ENCODE results near the gene RAVER2.

Gene RAVER2

DNA sequence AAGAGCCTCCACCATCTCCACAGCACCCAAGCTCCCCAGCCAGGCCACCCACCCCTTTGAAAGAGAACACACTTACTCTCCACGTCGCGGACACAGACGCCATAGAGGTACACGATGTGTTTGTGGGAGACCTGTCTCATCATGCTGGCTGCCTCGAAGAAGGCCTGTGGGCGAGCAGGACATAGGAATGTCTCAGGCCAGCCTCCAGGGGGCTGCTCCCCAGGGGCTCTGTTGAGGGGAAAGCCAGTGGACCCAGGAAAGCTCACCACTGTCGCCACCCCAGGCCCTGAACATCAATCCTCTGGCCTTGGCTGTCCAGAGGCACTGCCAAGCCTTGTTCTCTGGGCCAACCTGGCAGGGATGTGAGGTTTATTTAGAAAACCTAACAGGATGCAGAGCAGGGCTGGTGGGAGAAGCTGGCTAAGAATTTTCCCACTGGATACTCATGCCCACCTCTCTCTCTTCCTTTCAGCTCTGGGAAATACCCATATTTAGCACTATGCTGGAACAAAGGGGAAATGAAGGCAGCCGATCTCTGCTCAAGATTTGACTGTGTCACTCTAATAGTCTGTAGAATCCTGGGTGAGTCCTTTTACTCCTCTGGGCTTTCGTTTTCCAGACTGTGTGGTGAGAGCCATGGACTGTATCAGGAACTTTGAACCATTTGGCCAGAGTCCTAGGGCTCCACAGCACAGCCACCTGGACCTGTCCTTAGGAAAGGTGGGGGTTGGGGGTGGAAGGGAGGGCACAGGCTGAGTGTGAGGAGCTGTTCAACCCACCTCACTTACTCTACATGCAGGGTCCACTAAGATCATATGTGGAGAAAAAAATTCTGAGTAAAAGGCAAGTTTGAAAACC, 101.9 kb downstream of the RAVER2 start:
- no peak for DNase-seq (ENCODE audit: low spot score)

DNA sequence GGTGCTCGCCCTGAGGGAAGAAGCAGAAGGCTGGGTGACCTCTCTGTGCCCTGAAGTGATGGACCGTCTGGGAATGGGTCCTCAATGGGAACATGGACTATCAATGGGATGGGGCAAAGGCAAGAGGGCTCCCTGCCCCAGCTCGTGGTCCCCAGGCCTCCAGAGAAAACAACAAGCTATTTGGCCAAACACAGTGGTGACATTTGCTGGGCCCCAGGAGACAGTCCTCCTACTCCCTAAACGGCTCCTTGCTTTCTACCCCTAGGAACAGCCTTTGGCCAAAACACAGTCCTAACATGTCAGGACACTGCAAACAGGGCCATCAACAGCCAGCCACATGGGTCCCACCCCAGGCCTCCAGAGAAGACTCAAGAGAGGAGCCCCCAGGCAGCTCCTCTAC, 102.8 kb downstream of the RAVER2 start:
- no peak for DNase-seq (ENCODE audit: low spot score)

DNA sequence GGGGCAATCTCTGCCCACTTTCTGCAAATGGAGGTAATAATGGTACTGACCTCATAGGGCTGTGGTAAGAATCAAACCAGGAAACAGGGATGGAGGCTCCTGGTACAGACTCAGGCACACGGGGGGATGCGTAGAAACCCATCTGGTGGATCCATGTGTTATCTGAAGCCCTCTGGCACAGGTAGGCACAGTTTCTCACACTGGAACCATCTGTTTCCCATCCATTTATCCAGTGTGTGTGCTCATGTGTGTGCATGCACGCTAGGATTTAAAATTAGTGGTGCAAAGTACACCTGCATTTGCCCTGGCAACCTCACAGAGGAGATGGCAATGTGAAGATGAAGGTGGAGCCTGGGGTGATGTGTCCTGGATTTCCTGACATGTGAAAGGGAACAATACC, 103.3 kb downstream of the RAVER2 start:
- DNase-seq (ENCODE audit: low spot score) = no peak

DNA sequence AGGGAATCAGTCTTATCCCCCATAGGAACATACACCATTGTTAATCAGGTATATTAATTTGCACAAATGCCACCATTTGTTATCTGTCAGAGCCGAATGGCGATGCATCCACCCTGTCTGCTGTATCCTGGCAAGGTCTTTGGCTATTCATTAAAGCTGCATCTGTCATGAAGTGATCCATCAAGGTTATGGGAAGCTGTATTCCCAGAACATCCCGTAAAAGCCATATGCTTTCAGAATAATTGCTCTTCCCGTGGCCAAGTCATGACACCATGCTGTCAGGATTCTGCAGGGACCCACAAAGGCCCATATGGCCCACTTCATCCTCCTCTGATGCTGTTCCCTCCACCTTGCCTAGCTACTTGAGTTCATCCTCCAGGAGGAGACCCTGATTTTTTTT, 103.9 kb downstream of the RAVER2 start:
- DNase-seq (ENCODE audit: low spot score) = no peak

DNA sequence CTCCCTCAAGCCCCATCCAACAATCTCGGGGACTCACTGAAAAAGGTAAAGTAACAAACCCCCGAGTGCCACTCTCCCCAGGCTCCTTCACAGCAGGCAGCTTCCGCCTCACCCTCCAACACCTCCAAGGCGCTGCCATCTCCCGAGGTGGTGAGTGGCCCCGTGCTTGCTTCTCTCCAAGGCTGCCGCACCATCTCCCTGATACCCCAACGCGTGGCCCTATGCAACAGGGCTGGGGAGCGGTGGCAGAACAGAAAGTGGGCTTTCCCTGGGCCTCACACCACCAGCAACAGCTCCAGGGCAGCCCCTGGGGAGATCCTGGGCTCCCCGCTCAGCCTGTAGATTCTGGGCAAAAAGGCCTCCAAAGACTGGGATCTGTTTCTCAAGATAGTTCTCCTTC, 105.1 kb downstream of the RAVER2 start:
- no peak for DNase-seq (ENCODE audit: low spot score)

DNA sequence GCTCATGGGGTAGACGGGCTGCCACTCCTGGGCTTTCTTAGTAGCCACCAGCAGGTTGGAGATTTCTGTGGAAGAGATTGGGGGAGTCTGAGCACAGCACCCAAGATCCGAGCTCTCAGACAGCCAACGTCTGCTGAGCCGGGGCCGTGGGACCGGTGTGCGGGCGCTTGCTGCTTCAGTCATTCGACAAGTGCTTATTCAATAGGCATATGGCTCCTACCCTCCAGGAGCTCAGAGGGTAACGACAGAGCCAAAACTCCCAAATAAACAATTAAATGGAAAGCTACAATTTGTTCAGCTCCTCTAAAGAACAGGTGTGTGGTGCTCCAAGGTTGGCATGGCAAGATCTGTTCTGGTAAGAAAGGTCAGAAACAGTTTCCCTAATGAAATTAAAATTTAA, 106.0 kb downstream of the RAVER2 start:
- no peak for DNase-seq (ENCODE audit: low spot score)

DNA sequence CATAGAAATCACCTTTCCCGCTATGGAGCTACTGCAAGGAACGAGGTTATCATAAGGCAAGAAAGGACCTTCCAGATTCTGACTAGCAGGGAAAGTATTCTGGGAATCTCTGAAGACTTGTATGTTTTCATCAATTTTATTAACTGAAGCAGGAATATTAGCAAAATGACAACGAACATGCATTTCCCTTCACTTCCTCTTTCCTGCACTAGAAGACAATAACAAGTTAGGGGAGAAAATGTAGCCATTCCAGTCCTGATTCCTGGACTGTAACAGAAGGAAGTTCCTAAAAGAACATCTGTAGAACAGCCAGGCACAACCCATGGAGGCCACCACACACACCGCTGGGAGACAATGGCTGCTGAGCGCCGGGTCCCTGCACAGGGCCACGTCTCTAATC, 106.8 kb downstream of the RAVER2 start:
- DNase-seq (ENCODE audit: low spot score) = no peak

DNA sequence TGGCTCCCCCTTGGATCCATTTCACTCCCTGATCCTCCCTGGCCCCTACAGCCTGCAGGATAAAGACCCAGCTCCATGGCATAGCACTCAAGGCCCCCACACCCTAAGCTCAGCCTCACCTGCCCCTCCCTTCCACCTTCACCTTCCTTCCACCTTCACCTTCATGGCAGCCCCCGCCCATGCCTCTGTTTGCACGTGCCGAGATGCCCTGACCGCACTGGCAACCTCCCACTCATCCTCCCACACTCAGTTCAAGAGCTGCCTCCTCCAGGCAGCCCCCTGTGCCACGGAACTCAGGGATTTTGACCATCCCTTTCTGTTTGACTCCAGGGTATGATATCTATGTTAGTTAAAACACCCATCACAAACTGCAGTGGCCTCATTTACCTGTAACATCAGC, 109.8 kb downstream of the RAVER2 start:
- DNase-seq (ENCODE audit: low spot score) = no peak

DNA sequence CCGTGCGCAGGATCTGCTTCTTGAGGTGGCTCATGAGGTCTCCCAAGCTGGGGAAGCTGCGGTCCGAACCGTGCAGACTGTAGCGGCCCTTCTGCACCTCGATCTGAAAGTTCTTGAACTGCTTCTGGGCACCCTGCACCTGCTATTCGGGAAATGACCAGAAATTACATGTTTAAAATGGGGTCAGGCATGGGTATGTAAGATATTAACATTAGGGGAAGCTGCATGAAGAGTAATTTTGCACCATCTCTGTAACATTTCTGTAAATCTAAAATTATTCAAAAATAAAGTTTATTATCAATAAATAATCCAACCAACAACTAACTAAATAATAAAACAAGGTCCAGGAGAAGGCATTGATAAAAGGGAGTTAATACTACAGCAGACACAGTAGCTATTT, 110.7 kb downstream of the RAVER2 start:
- no peak for DNase-seq (ENCODE audit: low spot score)

DNA sequence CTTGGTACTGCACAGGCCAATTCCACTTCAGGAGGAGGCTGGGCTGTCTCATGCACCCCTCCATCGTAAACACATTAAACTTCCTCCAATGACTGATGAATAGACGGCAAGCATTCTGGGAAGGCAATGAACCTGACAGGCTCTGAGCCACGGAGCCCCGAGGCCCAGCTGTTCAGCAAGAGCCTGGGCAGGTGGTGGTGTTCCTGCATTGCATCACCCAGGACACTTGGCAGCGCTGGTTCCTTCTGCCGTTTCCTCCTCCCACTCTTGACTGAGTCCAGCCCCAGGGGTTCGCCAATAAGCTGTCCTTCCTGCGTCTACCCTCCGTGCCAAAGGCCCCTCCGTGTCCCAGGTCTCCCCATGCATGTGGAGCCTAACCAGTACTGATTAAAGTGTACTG, 111.7 kb downstream of the RAVER2 start:
- DNase-seq (ENCODE audit: low spot score) = peak; percentile 12

DNA sequence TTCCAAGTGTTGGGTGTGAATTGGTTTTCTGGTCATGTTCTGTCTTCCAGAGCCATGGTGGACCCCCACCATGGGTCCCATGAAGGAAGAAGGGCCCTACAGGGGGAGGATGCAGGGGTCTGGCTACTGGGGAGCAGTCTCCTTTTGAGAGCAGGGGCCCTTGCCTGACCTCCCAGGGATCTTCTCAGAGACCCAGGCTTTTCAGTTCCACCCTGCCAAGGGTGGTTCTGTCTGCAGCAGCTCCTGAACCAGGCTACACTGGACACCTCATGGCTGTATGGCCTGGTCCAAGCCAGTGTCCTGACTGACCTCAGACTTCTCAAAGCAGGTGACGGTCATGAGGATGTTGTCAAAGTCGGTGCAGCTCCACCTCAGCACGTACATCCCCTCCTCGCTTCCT, 112.5 kb downstream of the RAVER2 start:
- no peak for DNase-seq (ENCODE audit: low spot score)

DNA sequence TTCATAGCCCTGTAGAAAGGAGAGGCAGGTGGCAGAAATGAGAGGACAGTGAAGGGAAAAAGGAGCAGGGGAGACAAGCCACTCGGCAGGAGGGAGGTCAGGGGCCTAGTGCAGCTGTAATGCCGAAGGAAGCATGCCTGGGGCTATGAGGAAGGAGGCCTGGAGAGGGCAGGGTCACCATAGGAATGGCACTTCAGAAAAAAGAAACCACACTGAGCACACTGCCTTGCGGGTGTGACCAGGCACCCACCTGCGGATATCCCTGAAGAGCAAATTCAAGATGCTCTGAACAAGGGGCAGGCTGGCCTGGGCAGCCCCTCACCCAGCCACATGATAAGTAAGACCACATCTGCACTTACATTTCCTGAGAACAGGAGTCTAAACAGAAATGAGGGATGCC, 116.7 kb downstream of the RAVER2 start:
- peak; percentile 47 for DNase-seq (ENCODE audit: low spot score)

DNA sequence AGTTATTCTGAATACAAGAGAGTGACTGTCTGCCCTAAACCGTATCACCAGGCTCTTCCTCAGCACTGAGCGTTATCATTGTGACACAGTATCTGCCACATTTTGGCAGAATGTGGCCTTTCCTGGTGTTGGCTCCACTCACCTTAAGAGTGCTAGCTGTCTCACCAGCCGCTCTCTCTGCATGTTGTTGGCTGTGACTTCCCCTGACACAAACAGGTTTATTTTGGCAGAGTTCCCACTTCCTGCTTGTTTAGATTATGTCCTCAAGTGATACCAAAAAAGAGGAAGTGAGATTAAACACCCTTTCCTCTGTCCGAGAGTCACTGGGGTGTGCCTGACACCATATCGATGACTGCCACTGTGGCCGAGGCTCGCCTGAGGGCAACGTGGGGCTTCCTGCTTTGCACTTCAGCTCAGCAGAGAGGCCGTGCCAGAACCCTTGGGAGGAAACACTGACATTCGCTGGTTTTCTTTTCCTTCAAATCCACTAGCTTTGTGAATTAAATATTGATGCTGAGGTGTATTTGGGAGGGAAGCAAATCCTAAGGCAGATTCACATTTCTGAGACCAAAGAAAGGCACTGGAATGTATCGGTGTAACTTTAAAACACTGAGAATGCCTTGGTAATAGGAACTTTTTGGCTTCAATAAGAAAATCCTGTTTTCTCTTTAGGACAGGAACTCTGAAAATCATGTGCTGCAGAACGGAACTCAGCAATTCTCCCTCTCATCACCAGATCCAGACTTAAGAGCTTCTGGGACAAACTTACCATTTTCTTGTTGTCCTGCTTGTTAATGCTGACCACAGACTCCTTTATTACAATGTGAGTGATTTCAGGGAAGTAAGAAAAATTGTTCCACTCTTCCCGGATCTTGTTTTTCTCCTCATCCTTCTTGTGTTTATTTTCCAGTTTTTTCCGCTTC, 119.4 kb downstream of the RAVER2 start:
- peak; percentile 88 for DNase-seq (ENCODE audit: low spot score)

DNA sequence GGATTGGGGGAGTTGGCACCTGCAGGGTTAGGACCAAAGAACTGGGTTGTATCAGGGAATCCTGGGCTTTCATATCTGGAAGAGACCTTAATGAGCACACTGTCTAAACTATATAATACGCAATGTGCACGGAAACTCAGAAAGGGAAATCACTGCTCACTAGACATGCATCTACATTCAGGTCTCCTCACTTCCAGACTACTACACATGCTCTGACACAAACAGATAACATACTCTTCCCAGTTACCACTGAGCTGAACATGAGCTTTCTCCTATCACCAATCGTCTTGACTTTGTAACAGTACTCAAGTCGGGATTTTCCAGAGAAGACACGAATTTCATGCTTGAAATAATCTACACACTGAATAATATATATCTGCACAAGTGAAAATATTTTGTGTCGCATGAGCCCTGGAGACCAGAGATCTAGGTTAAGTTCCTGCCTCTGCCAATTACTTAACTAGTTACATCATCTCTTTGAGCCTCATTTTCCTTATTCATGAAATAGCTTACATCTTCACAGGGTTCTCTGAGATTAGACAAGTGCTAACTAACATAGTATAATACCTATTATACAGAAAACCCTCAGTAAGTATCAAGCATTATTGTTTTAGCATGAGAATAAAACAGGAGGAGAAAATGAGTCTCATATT, 120.4 kb downstream of the RAVER2 start:
- no peak for DNase-seq (ENCODE audit: low spot score)

DNA sequence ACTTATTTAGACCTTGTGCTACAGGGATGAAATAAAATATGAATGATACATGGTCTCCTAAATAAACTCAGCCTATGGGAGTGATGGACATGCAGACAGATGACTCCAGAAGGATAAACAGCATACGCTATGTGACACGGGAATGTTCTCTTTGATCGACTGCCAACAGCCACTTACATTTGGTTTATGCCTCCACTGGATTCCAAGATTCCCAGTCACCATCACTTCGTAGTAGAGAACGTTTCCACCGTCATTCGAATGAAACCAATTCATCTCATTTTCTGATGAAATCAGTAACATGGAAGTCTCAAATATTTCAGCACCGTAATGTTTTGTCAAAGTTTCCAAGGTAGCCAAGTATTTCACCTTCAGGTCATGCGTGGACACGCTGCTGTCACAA, 121.8 kb downstream of the RAVER2 start:
- DNase-seq (ENCODE audit: low spot score) = no peak

DNA sequence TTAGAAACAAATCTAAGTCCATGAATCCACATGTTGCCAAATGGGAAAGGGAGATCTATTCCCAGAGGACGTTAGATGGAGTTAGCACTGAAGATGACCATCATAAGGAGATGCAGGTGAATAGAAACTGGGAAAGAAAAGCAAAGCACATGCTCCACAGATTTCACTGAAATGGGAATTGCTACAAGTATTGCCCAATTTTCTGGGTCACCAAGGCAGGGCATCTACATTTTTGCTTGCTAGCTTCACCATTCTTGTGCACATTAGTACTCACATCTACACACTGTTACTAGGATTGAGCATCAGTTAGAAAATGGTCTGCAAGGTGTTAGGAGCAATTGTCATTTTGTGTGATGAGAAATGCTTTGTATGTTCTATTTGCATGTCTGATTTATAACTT, 122.4 kb downstream of the RAVER2 start:
- DNase-seq (ENCODE audit: low spot score) = no peak

DNA sequence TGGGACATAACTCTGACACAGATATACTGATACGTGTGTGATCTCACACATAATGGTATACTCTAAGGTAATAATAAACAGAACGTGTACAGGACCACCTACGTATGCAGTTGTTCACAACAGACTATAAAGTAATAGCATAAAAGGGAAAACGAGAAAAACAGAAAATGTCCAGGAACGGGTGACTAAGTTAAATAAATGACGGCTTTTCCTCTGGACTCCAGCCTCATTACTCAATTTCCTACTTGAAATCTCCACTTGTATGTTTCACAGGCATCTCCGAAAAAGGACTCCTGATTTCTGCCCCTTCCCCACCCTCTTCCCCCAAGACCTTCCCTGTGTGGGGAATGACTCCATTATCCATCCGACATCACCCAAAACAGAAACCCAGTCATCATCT, 126.4 kb downstream of the RAVER2 start:
- no peak for DNase-seq (ENCODE audit: low spot score)

DNA sequence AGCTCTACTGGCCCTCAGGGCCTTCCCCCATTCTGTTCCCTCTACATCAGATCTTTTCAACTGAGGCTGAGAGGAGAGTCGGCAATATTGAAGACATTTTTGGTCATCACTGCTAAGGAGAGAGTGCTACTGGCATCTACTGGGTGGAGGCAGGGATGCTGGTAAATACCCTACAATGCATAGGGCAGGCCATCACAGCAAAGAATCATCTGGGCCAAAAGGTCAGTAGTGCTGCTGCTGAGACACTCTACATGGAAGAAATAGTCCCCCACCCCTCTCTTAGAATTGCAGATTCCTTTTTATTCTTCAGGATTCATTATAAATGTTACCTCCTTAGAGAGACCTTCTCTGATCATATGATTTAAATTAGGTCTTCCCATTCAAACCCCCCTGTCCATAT, 127.2 kb downstream of the RAVER2 start:
- no peak for DNase-seq (ENCODE audit: low spot score)

DNA sequence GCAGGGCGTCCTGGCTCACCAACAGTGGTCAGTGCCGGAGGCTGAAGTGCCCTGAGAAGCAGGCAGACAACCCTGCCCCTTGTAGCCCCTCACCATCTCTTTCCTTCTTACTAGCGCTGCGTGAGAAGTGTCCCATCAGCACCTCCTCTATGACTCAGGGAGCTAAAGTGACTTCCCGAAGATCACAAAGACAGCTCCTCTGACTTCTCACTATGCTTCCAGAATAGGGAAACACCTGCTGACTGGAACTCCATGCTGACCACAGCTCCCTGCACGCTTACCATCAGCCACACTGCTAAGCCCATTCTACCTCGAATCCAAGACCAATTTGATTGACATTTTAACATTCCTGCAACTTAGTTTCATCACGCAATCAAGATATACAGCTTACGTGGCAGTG, 128.7 kb downstream of the RAVER2 start:
- no peak for DNase-seq (ENCODE audit: low spot score)

DNA sequence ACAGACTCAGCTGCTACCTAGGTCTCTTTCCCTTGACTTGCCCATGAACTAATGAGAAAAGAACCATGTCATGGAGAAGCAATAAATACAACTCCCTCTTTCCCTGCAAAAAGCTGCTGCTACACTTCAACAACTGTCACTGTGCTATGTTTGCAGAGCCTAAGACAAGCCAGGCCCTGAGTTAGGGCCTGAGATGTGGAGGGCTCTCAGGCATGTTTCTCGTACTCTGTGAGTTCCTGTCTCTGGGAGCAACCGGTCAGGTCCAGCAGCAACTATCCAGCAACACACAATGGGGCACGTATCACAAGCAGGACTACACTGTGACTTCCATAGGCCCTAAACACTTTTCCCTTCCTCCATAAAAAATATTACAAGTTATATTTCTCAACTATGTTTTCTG, 129.8 kb downstream of the RAVER2 start:
- no peak for DNase-seq (ENCODE audit: low spot score)

DNA sequence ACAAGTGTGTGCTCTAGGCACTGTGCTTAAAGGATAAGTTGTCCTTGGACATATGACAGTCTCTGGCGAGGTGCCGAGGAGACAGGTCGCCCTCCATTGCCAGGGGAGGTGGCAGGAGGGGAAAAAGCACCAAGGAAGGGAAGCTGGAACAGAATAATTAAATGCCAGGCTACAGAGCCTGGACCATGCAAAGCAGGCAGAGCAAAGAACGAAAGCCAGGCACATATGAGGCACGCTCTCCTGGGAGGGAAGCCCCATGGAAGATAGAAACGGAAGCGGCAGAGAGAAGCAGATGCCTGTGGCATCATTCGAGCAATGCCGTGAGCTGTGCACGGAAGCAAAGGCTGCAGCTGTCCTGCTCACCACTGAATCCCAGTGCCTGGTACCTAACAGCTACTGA, 130.2 kb downstream of the RAVER2 start:
- DNase-seq (ENCODE audit: low spot score) = no peak

DNA sequence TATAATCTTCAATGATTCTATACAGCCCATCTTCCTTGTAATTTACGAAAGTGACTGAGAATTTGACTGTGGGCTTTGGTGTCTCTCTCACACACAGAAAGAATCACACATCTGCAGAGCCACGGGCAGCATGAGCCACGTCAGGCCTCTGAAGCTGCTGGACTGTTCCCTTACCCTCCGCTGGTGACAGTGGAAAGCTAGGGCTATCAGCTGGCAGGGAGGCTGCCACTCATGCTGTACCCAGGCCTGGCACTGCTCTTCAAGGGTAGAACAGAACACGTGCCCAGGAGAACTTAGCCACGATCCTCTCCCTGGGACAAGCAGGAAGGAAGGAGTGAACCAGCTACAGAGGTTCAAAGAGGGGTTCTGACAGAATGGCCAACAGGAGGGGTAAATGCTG, 130.7 kb downstream of the RAVER2 start:
- DNase-seq (ENCODE audit: low spot score) = no peak

DNA sequence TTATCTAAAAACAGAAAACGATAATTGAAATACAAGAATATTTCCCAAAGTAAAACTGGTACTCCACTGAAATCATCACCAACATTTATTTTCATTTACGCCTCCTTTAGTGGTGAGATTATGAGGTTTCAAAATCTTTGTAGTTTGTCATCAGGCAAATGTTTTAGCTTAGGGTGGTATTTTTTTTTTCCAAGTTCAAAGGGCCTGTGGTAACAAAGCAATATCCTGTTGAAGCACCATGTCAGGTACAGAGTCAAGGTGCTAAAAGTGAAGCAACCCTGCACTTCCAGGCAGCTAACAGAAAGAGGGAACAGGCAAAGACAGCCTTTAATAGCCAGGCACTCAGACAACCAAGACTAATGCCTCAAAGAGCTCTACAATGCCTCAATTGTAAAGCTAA, 132.3 kb downstream of the RAVER2 start:
- no peak for DNase-seq (ENCODE audit: low spot score)

All from kidney tubule cell (primary cell).